ENCODE results near the gene LBP. TPM values are rescaled to one million over a fixed set of nuclear protein-coding genes. Genes with fewer than 3 reads are reported as not detected.

The LBP gene
- total RNA-seq, 2 donors from 2014 or later, result 0.54 to 1.7 TPM

GRCh38 chr20:38325905-38326304, 20.4 kb upstream of the LBP start:
- Histone ChIP-seq H3K27me3 (replicated peaks; ENCODE audit: insufficient read depth) (no peaks in the 10 kb centered on the region), H3K4me1 (ENCODE audit: control insufficient read depth in 1 of 2, low read depth in 2 of 2) (no peaks in the 10 kb centered on the region), H3K36me3 (no peaks in the 10 kb centered on the region), H3K4me3 (no peak overlapping the region), H3K9me3 (no peaks in the 10 kb centered on the region), H3K27ac (no peak overlapping the region)
- DNase-seq (ENCODE audit: low spot score) (no peak), ATAC-seq (ENCODE audit: insufficient number of reproducible peaks, low FRiP score, low read depth) (no peak)
- TF ChIP-seq CTCF (IDR thresholded peaks at IDR 0.05), result no peak

GRCh38 chr20:38326309-38326708, 20.0 kb upstream of the LBP start:
- no peak for TF ChIP-seq CTCF (IDR thresholded peaks at IDR 0.05)
- Histone ChIP-seq H3K9me3 (no peaks in the 10 kb centered on the region), H3K27me3 (replicated peaks; ENCODE audit: insufficient read depth) (no peaks in the 10 kb centered on the region), H3K4me1 (ENCODE audit: control insufficient read depth in 1 of 2, low read depth in 2 of 2) (no peaks in the 10 kb centered on the region), H3K36me3 (no peaks in the 10 kb centered on the region), H3K4me3 (no peak overlapping the region), H3K27ac (no peak overlapping the region)
- ATAC-seq (ENCODE audit: insufficient number of reproducible peaks, low FRiP score, low read depth) (no peak), DNase-seq (ENCODE audit: low spot score) (no peak)

GRCh38 chr20:38330638-38331037, 15.6 kb upstream of the LBP start:
- H3K27me3 ChIP-seq (replicated peaks; ENCODE audit: insufficient read depth), result no peaks in the 10 kb centered on the region
- no peak overlapping the region for H3K4me3 ChIP-seq
- H3K36me3 ChIP-seq, result no peaks in the 10 kb centered on the region
- TF ChIP-seq CTCF (IDR thresholded peaks at IDR 0.05), result no peak
- ATAC-seq (ENCODE audit: insufficient number of reproducible peaks, low FRiP score, low read depth) (no peak), DNase-seq (ENCODE audit: low spot score) (no peak)
- H3K27ac ChIP-seq, result no peak overlapping the region
- no peaks in the 10 kb centered on the region for H3K4me1 ChIP-seq (ENCODE audit: control insufficient read depth in 1 of 2, low read depth in 2 of 2)
- H3K9me3 ChIP-seq, result no peaks in the 10 kb centered on the region

- Histone ChIP-seq H3K4me3 (no peak overlapping the region), H3K4me1 (ENCODE audit: control insufficient read depth in 1 of 2, low read depth in 2 of 2) (no peaks in the 10 kb centered on the region), H3K27me3 (replicated peaks; ENCODE audit: insufficient read depth) (no peaks in the 10 kb centered on the region), H3K9me3 (no peaks in the 10 kb centered on the region), H3K27ac (no peak overlapping the region), H3K36me3 (no peaks in the 10 kb centered on the region)
- ATAC-seq (ENCODE audit: insufficient number of reproducible peaks, low FRiP score, low read depth) (no peak), DNase-seq (ENCODE audit: low spot score) (no peak)
- no peak for TF ChIP-seq CTCF (IDR thresholded peaks at IDR 0.05)
Observed at GRCh38 chr20:38331245-38331644, 15.0 kb upstream of the LBP start.

- DNase-seq (ENCODE audit: low spot score) (no peak), ATAC-seq (ENCODE audit: insufficient number of reproducible peaks, low FRiP score, low read depth) (no peak)
- no peaks in the 10 kb centered on the region for H3K36me3 ChIP-seq
- H3K27me3 ChIP-seq (replicated peaks; ENCODE audit: insufficient read depth), result no peaks in the 10 kb centered on the region
- no peak overlapping the region for H3K4me3 ChIP-seq
- no peak for TF ChIP-seq CTCF (IDR thresholded peaks at IDR 0.05)
- no peaks in the 10 kb centered on the region for H3K4me1 ChIP-seq (ENCODE audit: control insufficient read depth in 1 of 2, low read depth in 2 of 2)
- H3K27ac ChIP-seq, result no peak overlapping the region
- no peaks in the 10 kb centered on the region for H3K9me3 ChIP-seq
Observed at GRCh38 chr20:38331814-38332213, 14.5 kb upstream of the LBP start.
